HEK293 (cell line): ENCODE results near the gene SNAPC2.

Experiments
- GLIS1 ChIP-seq: fragments of 450-650 bp; formaldehyde crosslinking; IDR thresholded peaks from 2 replicates; pipeline ENCODE4 v1.5.1; 2016; ENCODE audit warnings: missing biosample characterization, missing genetic modification characterization
- GLIS2 ChIP-seq: fragments of 450-650 bp; formaldehyde crosslinking; IDR thresholded peaks from 2 replicates; pipeline ENCODE4 v1.5.1; 2016; ENCODE audit warnings: missing biosample characterization, missing genetic modification characterization
- KLF1 ChIP-seq: fragments of 450-650 bp; formaldehyde crosslinking; IDR thresholded peaks from 2 replicates; pipeline ENCODE4 v1.5.1; 2016; ENCODE audit warnings: missing biosample characterization, missing genetic modification characterization
- KLF10 ChIP-seq: fragments of 450-650 bp; IDR thresholded peaks from 2 replicates; pipeline ENCODE4 v1.5.1; 2018; ENCODE audit warnings: missing biosample characterization, mild to moderate bottlenecking, missing genetic modification characterization
- KLF8 ChIP-seq: fragments of 450-650 bp; formaldehyde crosslinking; IDR thresholded peaks from 2 replicates; pipeline ENCODE4 v1.5.1; 2016; ENCODE audit warnings: missing biosample characterization, missing genetic modification characterization
- SALL2 ChIP-seq: fragments of 450-650 bp; formaldehyde crosslinking; IDR thresholded peaks from 2 replicates; pipeline ENCODE4 v1.5.0; 2017; ENCODE audit warnings: missing biosample characterization, mild to moderate bottlenecking, missing genetic modification characterization, borderline replicate concordance
- SP2 ChIP-seq: fragments of 450-650 bp; formaldehyde crosslinking; IDR thresholded peaks from 2 replicates; pipeline ENCODE4 v1.5.1; 2016; ENCODE audit warnings: missing biosample characterization, missing genetic modification characterization
- SP3 ChIP-seq: fragments of 450-650 bp; formaldehyde crosslinking; IDR thresholded peaks from 2 replicates; pipeline ENCODE4 v1.5.1; 2016; ENCODE audit warnings: missing biosample characterization, missing genetic modification characterization
- TRIM28 ChIP-seq: IDR thresholded peaks from 2 replicates; pipeline ENCODE4 v1.6.1; 2011; ENCODE audit warnings: low read length, control low read depth, borderline replicate concordance
- ZBTB1 ChIP-seq: fragments of 450-650 bp; formaldehyde crosslinking; IDR thresholded peaks from 2 replicates; pipeline ENCODE4 v1.5.1; 2016; ENCODE audit warnings: missing biosample characterization, missing genetic modification characterization
- ZFHX2 ChIP-seq: fragments of 450-650 bp; formaldehyde crosslinking; conservative IDR thresholded peaks from 2 replicates; pipeline ENCODE4 v1.5.1; 2016; ENCODE audit warnings: missing biosample characterization, missing genetic modification characterization
- ZIC2 ChIP-seq: fragments of 450-650 bp; formaldehyde crosslinking; IDR thresholded peaks from 2 replicates; pipeline ENCODE4 v1.5.1; 2016; ENCODE audit warnings: missing biosample characterization, missing genetic modification characterization
- ZNF2 ChIP-seq: fragments of 450-650 bp; formaldehyde crosslinking; IDR thresholded peaks from 2 replicates; pipeline ENCODE4 v1.5.1; 2016; ENCODE audit warnings: missing biosample characterization, missing genetic modification characterization
- ZNF423 ChIP-seq: fragments of 450-650 bp; formaldehyde crosslinking; IDR thresholded peaks from 2 replicates; pipeline ENCODE4 v1.5.1; 2016; ENCODE audit warnings: missing biosample characterization, missing genetic modification characterization
- ZNF501 ChIP-seq: fragments of 450-650 bp; formaldehyde crosslinking; IDR thresholded peaks from 2 replicates; pipeline ENCODE4 v1.5.1; 2016; ENCODE audit warnings: missing biosample characterization, missing genetic modification characterization
- ZNF549 ChIP-seq: fragments of 450-650 bp; IDR thresholded peaks from 2 replicates; pipeline ENCODE4 v1.5.1; 2018; ENCODE audit warnings: missing biosample characterization, missing genetic modification characterization, mild to moderate bottlenecking, inconsistent platforms, moderate library complexity
- ZNF561 ChIP-seq: fragments of 450-650 bp; IDR thresholded peaks from 2 replicates; pipeline ENCODE4 v1.5.1; 2018; ENCODE audit warnings: missing biosample characterization, missing genetic modification characterization, borderline replicate concordance
- ZNF629 ChIP-seq: fragments of 450-650 bp; formaldehyde crosslinking; IDR thresholded peaks from 2 replicates; pipeline ENCODE4 v1.5.1; 2017; ENCODE audit warnings: missing biosample characterization, missing genetic modification characterization
- ZNF76 ChIP-seq: fragments of 450-650 bp; formaldehyde crosslinking; IDR thresholded peaks from 2 replicates; pipeline ENCODE4; 2016; ENCODE audit warnings: low read depth, missing biosample characterization, missing genetic modification characterization, borderline replicate concordance
- ZNF792 ChIP-seq: fragments of 450-650 bp; formaldehyde crosslinking; IDR thresholded peaks from 2 replicates; pipeline ENCODE4 v1.5.1; 2016; ENCODE audit warnings: missing biosample characterization, missing genetic modification characterization
- ZSCAN30 ChIP-seq: fragments of 450-650 bp; IDR thresholded peaks from 2 replicates; pipeline ENCODE4 v1.5.1; 2018; ENCODE audit warnings: missing biosample characterization, mild to moderate bottlenecking, missing genetic modification characterization, moderate library complexity
- TF ChIP-seq, protein P1 (sequence below): fragments of 450-650 bp; formaldehyde crosslinking; IDR thresholded peaks from 2 replicates; pipeline ENCODE4 v1.5.1; 2016; ENCODE audit warnings: missing biosample characterization, missing genetic modification characterization, borderline replicate concordance
- TF ChIP-seq, protein P2 (sequence below): fragments of 450-650 bp; formaldehyde crosslinking; IDR thresholded peaks from 2 replicates; pipeline ENCODE4 v1.5.1; 2016; ENCODE audit warnings: missing biosample characterization, missing genetic modification characterization
- TF ChIP-seq, protein P3 (sequence below): fragments of 450-650 bp; formaldehyde crosslinking; IDR thresholded peaks from 2 replicates; pipeline ENCODE4 v1.5.1; 2016; ENCODE audit warnings: missing biosample characterization, missing genetic modification characterization
- TF ChIP-seq, protein P4 (sequence below): fragments of 450-650 bp; formaldehyde crosslinking; IDR thresholded peaks from 2 replicates; pipeline ENCODE4 v1.5.1; 2016; ENCODE audit warnings: missing biosample characterization, missing genetic modification characterization
- TF ChIP-seq, protein P5 (sequence below): fragments of 450-650 bp; formaldehyde crosslinking; IDR thresholded peaks from 2 replicates; pipeline ENCODE4 v1.5.1; 2017; ENCODE audit warnings: missing biosample characterization, missing genetic modification characterization
- TF ChIP-seq, protein P6 (sequence below): fragments of 450-650 bp; formaldehyde crosslinking; IDR thresholded peaks from 2 replicates; pipeline ENCODE4 v1.5.1; 2016; ENCODE audit warnings: missing biosample characterization, missing genetic modification characterization

SNAPC2 gene

DNA sequence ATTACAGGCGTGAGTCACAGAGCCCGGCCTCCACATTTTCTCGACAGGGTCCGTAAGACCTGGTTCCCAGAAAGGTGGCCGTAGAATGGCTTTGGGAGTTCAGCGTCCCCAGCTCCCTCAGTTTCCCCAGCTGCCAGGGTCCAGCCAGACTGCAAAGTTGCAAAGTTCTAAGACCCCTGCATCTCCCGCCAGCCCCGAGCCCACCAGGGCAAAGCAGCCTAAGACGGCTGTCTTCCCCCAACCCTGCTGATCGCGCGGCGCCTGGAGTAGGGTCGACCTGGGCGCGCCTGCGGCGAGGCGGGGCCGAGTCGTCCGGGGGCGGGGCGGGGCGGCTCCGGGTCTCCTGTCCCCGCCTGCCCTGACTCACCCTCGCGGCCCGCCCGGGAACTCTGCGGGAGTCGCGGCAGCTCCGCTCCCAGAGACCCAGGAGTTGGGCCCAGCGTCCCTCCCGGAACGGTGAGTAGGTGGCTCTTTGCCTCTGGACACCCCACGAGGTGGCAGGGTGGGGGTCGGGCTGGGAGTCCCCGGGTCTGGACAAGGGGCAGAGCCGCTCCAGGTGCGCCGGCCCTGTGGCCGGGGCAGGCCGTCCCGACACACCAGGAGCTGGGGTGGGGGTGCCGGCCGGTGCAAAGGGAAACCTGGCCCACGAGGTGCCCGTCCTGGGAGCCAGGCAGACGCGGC lies 31.9 kb upstream of the SNAPC2 start, which contains the start of gene LRRC8E (continued):
- peak; percentile 54 for TF ChIP-seq SP2
- TF ChIP-seq, protein P1, sequence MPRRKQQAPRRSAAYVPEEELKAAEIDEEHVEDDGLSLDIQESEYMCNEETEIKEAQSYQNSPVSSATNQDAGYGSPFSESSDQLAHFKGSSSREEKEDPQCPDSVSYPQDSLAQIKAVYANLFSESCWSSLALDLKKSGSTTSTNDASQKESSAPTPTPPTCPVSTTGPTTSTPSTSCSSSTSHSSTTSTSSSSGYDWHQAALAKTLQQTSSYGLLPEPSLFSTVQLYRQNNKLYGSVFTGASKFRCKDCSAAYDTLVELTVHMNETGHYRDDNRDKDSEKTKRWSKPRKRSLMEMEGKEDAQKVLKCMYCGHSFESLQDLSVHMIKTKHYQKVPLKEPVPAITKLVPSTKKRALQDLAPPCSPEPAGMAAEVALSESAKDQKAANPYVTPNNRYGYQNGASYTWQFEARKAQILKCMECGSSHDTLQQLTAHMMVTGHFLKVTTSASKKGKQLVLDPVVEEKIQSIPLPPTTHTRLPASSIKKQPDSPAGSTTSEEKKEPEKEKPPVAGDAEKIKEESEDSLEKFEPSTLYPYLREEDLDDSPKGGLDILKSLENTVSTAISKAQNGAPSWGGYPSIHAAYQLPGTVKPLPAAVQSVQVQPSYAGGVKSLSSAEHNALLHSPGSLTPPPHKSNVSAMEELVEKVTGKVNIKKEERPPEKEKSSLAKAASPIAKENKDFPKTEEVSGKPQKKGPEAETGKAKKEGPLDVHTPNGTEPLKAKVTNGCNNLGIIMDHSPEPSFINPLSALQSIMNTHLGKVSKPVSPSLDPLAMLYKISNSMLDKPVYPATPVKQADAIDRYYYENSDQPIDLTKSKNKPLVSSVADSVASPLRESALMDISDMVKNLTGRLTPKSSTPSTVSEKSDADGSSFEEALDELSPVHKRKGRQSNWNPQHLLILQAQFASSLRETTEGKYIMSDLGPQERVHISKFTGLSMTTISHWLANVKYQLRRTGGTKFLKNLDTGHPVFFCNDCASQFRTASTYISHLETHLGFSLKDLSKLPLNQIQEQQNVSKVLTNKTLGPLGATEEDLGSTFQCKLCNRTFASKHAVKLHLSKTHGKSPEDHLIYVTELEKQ (tag by site-specific recombination): no peak
- TF ChIP-seq KLF1 (tag by site-specific recombination): peak; percentile 87
- peak; percentile 90 for TF ChIP-seq GLIS2
- TF ChIP-seq ZNF501 (tag by site-specific recombination): 0 out of 2 replicates have a peak, but pooled peaks have one; percentile 37
- peak; percentile 69; the same call in 1 of the 2 replicates for TF ChIP-seq KLF8 (tag by site-specific recombination)
- peak; percentile 68 for TF ChIP-seq SP3 (tag by site-specific recombination)
- TF ChIP-seq KLF10 (tag by site-specific recombination): peak; percentile 56; the same call in 1 of the 2 replicates
- TF ChIP-seq, protein P2, sequence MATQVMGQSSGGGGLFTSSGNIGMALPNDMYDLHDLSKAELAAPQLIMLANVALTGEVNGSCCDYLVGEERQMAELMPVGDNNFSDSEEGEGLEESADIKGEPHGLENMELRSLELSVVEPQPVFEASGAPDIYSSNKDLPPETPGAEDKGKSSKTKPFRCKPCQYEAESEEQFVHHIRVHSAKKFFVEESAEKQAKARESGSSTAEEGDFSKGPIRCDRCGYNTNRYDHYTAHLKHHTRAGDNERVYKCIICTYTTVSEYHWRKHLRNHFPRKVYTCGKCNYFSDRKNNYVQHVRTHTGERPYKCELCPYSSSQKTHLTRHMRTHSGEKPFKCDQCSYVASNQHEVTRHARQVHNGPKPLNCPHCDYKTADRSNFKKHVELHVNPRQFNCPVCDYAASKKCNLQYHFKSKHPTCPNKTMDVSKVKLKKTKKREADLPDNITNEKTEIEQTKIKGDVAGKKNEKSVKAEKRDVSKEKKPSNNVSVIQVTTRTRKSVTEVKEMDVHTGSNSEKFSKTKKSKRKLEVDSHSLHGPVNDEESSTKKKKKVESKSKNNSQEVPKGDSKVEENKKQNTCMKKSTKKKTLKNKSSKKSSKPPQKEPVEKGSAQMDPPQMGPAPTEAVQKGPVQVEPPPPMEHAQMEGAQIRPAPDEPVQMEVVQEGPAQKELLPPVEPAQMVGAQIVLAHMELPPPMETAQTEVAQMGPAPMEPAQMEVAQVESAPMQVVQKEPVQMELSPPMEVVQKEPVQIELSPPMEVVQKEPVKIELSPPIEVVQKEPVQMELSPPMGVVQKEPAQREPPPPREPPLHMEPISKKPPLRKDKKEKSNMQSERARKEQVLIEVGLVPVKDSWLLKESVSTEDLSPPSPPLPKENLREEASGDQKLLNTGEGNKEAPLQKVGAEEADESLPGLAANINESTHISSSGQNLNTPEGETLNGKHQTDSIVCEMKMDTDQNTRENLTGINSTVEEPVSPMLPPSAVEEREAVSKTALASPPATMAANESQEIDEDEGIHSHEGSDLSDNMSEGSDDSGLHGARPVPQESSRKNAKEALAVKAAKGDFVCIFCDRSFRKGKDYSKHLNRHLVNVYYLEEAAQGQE (tag by site-specific recombination): peak; percentile 32; the same call in 1 of the 2 replicates
- no peak for TF ChIP-seq ZNF549 (tag by site-specific recombination)
- TF ChIP-seq ZBTB1 (tag by site-specific recombination): no peak
- TF ChIP-seq ZNF561 (tag by site-specific recombination): peak; percentile 55; the same call in 1 of the 2 replicates
- TF ChIP-seq, protein P3, sequence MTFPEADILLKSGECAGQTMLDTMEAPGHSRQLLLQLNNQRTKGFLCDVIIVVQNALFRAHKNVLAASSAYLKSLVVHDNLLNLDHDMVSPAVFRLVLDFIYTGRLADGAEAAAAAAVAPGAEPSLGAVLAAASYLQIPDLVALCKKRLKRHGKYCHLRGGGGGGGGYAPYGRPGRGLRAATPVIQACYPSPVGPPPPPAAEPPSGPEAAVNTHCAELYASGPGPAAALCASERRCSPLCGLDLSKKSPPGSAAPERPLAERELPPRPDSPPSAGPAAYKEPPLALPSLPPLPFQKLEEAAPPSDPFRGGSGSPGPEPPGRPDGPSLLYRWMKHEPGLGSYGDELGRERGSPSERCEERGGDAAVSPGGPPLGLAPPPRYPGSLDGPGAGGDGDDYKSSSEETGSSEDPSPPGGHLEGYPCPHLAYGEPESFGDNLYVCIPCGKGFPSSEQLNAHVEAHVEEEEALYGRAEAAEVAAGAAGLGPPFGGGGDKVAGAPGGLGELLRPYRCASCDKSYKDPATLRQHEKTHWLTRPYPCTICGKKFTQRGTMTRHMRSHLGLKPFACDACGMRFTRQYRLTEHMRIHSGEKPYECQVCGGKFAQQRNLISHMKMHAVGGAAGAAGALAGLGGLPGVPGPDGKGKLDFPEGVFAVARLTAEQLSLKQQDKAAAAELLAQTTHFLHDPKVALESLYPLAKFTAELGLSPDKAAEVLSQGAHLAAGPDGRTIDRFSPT (tag by site-specific recombination): 0 out of 2 replicates have a peak, but pooled peaks have one; percentile 41
- TF ChIP-seq ZNF76: peak; percentile 69
- TF ChIP-seq, protein P4, sequence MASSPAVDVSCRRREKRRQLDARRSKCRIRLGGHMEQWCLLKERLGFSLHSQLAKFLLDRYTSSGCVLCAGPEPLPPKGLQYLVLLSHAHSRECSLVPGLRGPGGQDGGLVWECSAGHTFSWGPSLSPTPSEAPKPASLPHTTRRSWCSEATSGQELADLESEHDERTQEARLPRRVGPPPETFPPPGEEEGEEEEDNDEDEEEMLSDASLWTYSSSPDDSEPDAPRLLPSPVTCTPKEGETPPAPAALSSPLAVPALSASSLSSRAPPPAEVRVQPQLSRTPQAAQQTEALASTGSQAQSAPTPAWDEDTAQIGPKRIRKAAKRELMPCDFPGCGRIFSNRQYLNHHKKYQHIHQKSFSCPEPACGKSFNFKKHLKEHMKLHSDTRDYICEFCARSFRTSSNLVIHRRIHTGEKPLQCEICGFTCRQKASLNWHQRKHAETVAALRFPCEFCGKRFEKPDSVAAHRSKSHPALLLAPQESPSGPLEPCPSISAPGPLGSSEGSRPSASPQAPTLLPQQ (tag by site-specific recombination): peak; percentile 81
- no peak for TF ChIP-seq TRIM28
- TF ChIP-seq, protein P5, sequence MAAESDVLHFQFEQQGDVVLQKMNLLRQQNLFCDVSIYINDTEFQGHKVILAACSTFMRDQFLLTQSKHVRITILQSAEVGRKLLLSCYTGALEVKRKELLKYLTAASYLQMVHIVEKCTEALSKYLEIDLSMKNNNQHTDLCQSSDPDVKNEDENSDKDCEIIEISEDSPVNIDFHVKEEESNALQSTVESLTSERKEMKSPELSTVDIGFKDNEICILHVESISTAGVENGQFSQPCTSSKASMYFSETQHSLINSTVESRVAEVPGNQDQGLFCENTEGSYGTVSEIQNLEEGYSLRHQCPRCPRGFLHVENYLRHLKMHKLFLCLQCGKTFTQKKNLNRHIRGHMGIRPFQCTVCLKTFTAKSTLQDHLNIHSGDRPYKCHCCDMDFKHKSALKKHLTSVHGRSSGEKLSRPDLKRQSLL (tag by site-specific recombination): 0 out of 2 replicates have a peak, but pooled peaks have one; percentile 15
- TF ChIP-seq ZNF423 (tag by site-specific recombination): no peak
- TF ChIP-seq, protein P6, sequence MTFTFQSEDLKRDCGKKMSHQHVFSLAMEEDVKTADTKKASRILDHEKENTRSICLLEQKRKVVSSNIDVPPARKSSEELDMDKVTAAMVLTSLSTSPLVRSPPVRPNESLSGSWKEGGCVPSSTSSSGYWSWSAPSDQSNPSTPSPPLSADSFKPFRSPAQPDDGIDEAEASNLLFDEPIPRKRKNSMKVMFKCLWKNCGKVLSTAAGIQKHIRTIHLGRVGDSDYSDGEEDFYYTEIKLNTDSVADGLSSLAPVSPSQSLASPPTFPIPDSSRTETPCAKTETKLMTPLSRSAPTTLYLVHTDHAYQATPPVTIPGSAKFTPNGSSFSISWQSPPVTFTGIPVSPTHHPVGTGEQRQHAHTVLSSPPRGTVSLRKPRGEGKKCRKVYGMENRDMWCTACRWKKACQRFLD (tag by site-specific recombination): 0 out of 2 replicates have a peak, but pooled peaks have one; percentile 33
- TF ChIP-seq GLIS1: peak; percentile 99
- no peak for TF ChIP-seq SALL2 (tag by site-specific recombination)
- TF ChIP-seq ZIC2 (tag by site-specific recombination): peak; percentile 84
- TF ChIP-seq ZNF2 (tag by site-specific recombination): 0 out of 2 replicates have a peak, but pooled peaks have one; percentile 17
- TF ChIP-seq ZNF629: peak; percentile 42; the same call in 1 of the 2 replicates
- TF ChIP-seq ZNF792 (tag by site-specific recombination): no peak
- TF ChIP-seq ZFHX2 (tag by site-specific recombination): peak; percentile 49
- 0 out of 2 replicates have a peak, but pooled peaks have one; percentile 38 for TF ChIP-seq ZSCAN30
